GM13977 (cell line): ENCODE data around the gene NSUN6.

Source experiments
- DNase-seq: peaks from one replicate; pipeline ENCODE4 v3.0.0; 2012; ENCODE audit warnings: low spot score
- CTCF ChIP-seq: IDR thresholded peaks from 2 replicates; pipeline ENCODE4 v1.5.1; 2012; ENCODE audit warnings: mild to moderate bottlenecking, control low read depth; ENCODE audit not compliant: insufficient read depth; ENCODE audit errors: extremely low read depth, missing control alignments
- in situ Hi-C: fragments of 300-500 bp; cut with MboI; formaldehyde crosslinking; loops from one replicate; pipeline ENCODE4 v1.12.0; 2022; ENCODE audit warnings: low sequenced_read_pairs, low pct_unique_long_range_greater_than_20kb, mixed read lengths, inconsistent platforms; ENCODE audit not compliant: unreplicated experiment

The NSUN6 gene

GRCh38 chr10:18497806-18498369 lies 153.5 kb downstream of the NSUN6 start:
- DNase-seq, result no peak
- no peak for TF ChIP-seq CTCF
- in situ Hi-C loops, result no loop called here
